Upper lobe of right lung (tissue), 1 donor: ENCODE measurements around the gene LIN28B. TPM values are rescaled to one million over a fixed set of nuclear protein-coding genes. Genes with fewer than 3 reads are reported as not detected.

Experiments used
- total RNA-seq: library from RNA; stranded (reverse); fragmentation: NEBNext Ultra II Directional; extraction: Animal tissue kit (Norgen Biotek cat#: 25700); gene quantifications from one replicate; pipeline ENCODE4 v1.2.1, GENCODE V29; 2021
- donor health status: DM: no; HTN: yes; CAD: no; lungs with severe emphysema.

The LIN28B gene
- total RNA-seq, 1 donor from 2014 or later, result not detected

Other genes with a start within 250 kb of the LIN28B start
- 14.8 TPM for gene HACE1, start 97.2 kb upstream of the LIN28B start, total RNA-seq
- gene POPDC3, start 222.9 kb downstream of the LIN28B start, total RNA-seq, result 1.9 TPM